Erythroblast (primary cell): ENCODE data around the gene RIMBP2.

Experiments used
- DNase-seq, 2 experiments: peaks; one replicate each; lab custom pipeline; 2025; lab: John Stamatoyannopoulos, UW
- GATA1 ChIP-seq: IDR thresholded peaks from 2 replicates; pipeline ENCODE4 v1.6.1; 2011; ENCODE audit warnings: low read depth, mild to moderate bottlenecking, control low read depth, low read length, moderate library complexity
- POLR2A ChIP-seq: IDR thresholded peaks from 2 replicates; pipeline ENCODE4 v1.6.1; 2011; ENCODE audit warnings: mild to moderate bottlenecking, low read length

RIMBP2 gene

GRCh38 chr12:130520784-130521183, 195.3 kb downstream of the RIMBP2 start:
- no peak for TF ChIP-seq GATA1
- TF ChIP-seq POLR2A, result no peak

GRCh38 chr12:130517588-130517987, 198.5 kb downstream of the RIMBP2 start:
- TF ChIP-seq GATA1 (no peak), POLR2A (no peak)
- no peak for DNase-seq

More at GRCh38 chr12:130520784-130521183, 195.3 kb downstream of the RIMBP2 start:
- no peak for DNase-seq

GRCh38 chr12:130514149-130514551, 201.9 kb downstream of the RIMBP2 start:
- no peak for DNase-seq
- TF ChIP-seq POLR2A (no peak), GATA1 (no peak)

GRCh38 chr12:130513556-130513955, 202.5 kb downstream of the RIMBP2 start:
- TF ChIP-seq POLR2A, result no peak
- TF ChIP-seq GATA1, result no peak
- DNase-seq, result no peak

GRCh38 chr12:130511285-130511684, 204.8 kb downstream of the RIMBP2 start:
- TF ChIP-seq POLR2A (no peak), GATA1 (no peak)
- no peak for DNase-seq

GRCh38 chr12:130509454-130509853, 206.6 kb downstream of the RIMBP2 start:
- no peak for TF ChIP-seq GATA1
- no peak for TF ChIP-seq POLR2A
- DNase-seq, result no peak

GRCh38 chr12:130508847-130509246, 207.3 kb downstream of the RIMBP2 start:
- no peak for TF ChIP-seq GATA1
- no peak for TF ChIP-seq POLR2A
- no peak for DNase-seq

GRCh38 chr12:130508318-130508717, 207.8 kb downstream of the RIMBP2 start:
- DNase-seq, result no peak
- no peak for TF ChIP-seq GATA1
- TF ChIP-seq POLR2A, result no peak

- TF ChIP-seq POLR2A, result no peak
- TF ChIP-seq GATA1, result no peak
- DNase-seq, result no peak
Measured at GRCh38 chr12:130506844-130507243, 209.3 kb downstream of the RIMBP2 start.

GRCh38 chr12:130504840-130505175, 211.3 kb downstream of the RIMBP2 start:
- DNase-seq, result no peak
- TF ChIP-seq GATA1 (no peak), POLR2A (no peak)

GRCh38 chr12:130504110-130504839, 211.8 kb downstream of the RIMBP2 start:
- no peak for TF ChIP-seq GATA1
- TF ChIP-seq POLR2A, result no peak
- no peak for DNase-seq

- no peak for DNase-seq
- TF ChIP-seq POLR2A, result no peak
- TF ChIP-seq GATA1, result no peak
Measured at GRCh38 chr12:130501821-130502220, 214.3 kb downstream of the RIMBP2 start.

GRCh38 chr12:130500835-130501330, 215.2 kb downstream of the RIMBP2 start:
- DNase-seq, result no peak
- no peak for TF ChIP-seq POLR2A

GRCh38 chr12:130499474-130499873, 216.6 kb downstream of the RIMBP2 start:
- no peak for DNase-seq
- TF ChIP-seq POLR2A, result no peak
